PC-9 (cell line): ENCODE data around the gene ZNF574.

Experiments
- EZH2 ChIP-seq: fragments of 200-600 bp; sonication (generic); IDR thresholded peaks from 2 replicates; pipeline ENCODE4 v1.8.0; 2017; ENCODE audit warnings: antibody characterized with exemption, low read depth
- TF ChIP-seq, protein P1 (sequence below): fragments of 200-600 bp; sonication (generic); conservative IDR thresholded peaks from 2 replicates; pipeline ENCODE4 v1.6.1; 2017; ENCODE audit warnings: mixed run types, antibody characterized with exemption, mild to moderate bottlenecking, moderate library complexity

DNA sequence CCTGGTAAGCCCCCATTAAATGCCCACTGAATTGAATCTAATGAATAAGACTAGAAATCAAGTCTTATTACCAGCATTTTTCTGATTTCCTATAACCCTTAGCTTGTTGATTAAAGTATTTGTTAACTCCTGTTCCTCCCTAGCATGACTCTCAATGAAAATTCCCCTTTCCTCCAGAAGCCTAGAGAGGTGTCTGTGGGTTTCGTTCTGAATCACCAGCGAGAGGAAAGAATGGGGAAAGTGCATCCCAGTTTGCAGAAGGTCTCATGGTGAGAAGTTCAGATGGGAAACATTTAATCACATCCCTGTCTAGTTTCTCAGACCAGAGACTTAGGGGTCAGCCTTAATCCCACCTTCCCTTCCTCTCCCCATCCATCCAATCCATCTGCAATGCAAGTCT is 29.4 kb downstream of the ZNF574 start:
- TF ChIP-seq, protein P1, sequence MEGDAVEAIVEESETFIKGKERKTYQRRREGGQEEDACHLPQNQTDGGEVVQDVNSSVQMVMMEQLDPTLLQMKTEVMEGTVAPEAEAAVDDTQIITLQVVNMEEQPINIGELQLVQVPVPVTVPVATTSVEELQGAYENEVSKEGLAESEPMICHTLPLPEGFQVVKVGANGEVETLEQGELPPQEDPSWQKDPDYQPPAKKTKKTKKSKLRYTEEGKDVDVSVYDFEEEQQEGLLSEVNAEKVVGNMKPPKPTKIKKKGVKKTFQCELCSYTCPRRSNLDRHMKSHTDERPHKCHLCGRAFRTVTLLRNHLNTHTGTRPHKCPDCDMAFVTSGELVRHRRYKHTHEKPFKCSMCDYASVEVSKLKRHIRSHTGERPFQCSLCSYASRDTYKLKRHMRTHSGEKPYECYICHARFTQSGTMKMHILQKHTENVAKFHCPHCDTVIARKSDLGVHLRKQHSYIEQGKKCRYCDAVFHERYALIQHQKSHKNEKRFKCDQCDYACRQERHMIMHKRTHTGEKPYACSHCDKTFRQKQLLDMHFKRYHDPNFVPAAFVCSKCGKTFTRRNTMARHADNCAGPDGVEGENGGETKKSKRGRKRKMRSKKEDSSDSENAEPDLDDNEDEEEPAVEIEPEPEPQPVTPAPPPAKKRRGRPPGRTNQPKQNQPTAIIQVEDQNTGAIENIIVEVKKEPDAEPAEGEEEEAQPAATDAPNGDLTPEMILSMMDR: no peak
- no peak for TF ChIP-seq EZH2
